Endodermal cell (in vitro differentiated cells): ENCODE results near the gene ZIM2. TPM values are rescaled to one million over a fixed set of nuclear protein-coding genes. Genes with fewer than 3 reads are reported as not detected.

ENCODE experiments used
- DNase-seq: peaks from one replicate; pipeline ENCODE4 v3.0.0-alpha.2; 2017
- H3K27ac ChIP-seq: 2 replicates; pipeline ENCODE4 v1.5.1; 2013; ENCODE audit warnings: mild to moderate bottlenecking, low read depth, low read length, moderate library complexity
- H3K27me3 ChIP-seq: 2 replicates; pipeline ENCODE4 v1.6.1; 2013; ENCODE audit warnings: mild to moderate bottlenecking, low read length, moderate library complexity; ENCODE audit not compliant: insufficient read depth, control insufficient read depth, poor library complexity, severe bottlenecking
- H3K36me3 ChIP-seq: 2 replicates; pipeline ENCODE4 v1.7.0; 2013; ENCODE audit warnings: mild to moderate bottlenecking, low read length, moderate library complexity; ENCODE audit not compliant: control insufficient read depth, insufficient read depth
- H3K4me1 ChIP-seq: one replicate; pipeline ENCODE4 v1.7.0; 2013; ENCODE audit warnings: low read length; ENCODE audit not compliant: control insufficient read depth, insufficient read depth
- H3K4me3 ChIP-seq: 2 replicates; pipeline ENCODE4 v1.5.1; 2013; ENCODE audit warnings: mild to moderate bottlenecking, low read length, moderate library complexity
- H3K9ac ChIP-seq: 2 replicates; pipeline ENCODE4 v1.6.1; 2013; ENCODE audit warnings: mild to moderate bottlenecking, low read length, moderate library complexity; ENCODE audit not compliant: poor library complexity, severe bottlenecking; ENCODE audit errors: extremely low read depth
- H3K9me3 ChIP-seq: 2 replicates; pipeline ENCODE4 v1.6.1; 2013; ENCODE audit warnings: mild to moderate bottlenecking, low read length, moderate library complexity; ENCODE audit not compliant: control insufficient read depth
- H3K27ac Mint-ChIP-seq: 2 replicates; pipeline ENCODE4 v1.8.0; 2020; ENCODE audit warnings: mixed read lengths
- H3K27me3 Mint-ChIP-seq: 2 replicates; pipeline ENCODE4 v1.8.0; 2021; ENCODE audit warnings: mild to moderate bottlenecking, mixed read lengths; ENCODE audit not compliant: insufficient read depth
- H3K36me3 Mint-ChIP-seq: 2 replicates; pipeline ENCODE4 v1.8.0; 2020; ENCODE audit warnings: low read depth, mixed read lengths
- H3K4me1 Mint-ChIP-seq: 2 replicates; pipeline ENCODE4 v1.8.0; 2020; ENCODE audit warnings: mixed read lengths
- H3K4me3 Mint-ChIP-seq: 2 replicates; pipeline ENCODE4 v1.8.0; 2020; ENCODE audit warnings: mild to moderate bottlenecking, moderate library complexity, mixed read lengths
- H3K9me3 Mint-ChIP-seq: 2 replicates; pipeline ENCODE4 v1.8.0; 2020; ENCODE audit warnings: mild to moderate bottlenecking, mixed read lengths
- WGBS, 2 experiments: methylation state at CpG; one replicate each; pipeline versions ENCODE4 v1.1.5 to v1.1.7; 2013; ENCODE audit warnings: missing lambda C conversion rate in 2 of 2, mixed read lengths in 1 of 2; ENCODE audit not compliant: insufficient coverage in 1 of 2, insufficient read length in 1 of 2; 5-methylcytosine and 5-hydroxymethylcytosine counted together
- total RNA-seq, 2 donors: library from RNA; stranded (reverse); fragmentation: NEBNext Ultra II Directional in 1 of 2; extraction: Animal tissue kit (Norgen Biotek cat#: 25700) in 1 of 2; gene quantifications; 2 replicates in 1 of 2; 3 replicates in 1 of 2; pipeline ENCODE4 v1.2.1, GENCODE V29; 2021
- TF ChIP-seq, protein P1 (sequence below): fragments of 200-600 bp; sonication (generic); conservative IDR thresholded peaks from 2 replicates; pipeline ENCODE4 v1.5.0; 2021; ENCODE audit warnings: antibody characterized with exemption, mild to moderate bottlenecking

The ZIM2 gene
- total RNA-seq, 2 donors from 2014 or later: not detected

GRCh38 chr19:56848166-56848565 lies 7.6 kb upstream of the ZIM2 start:
- Histone ChIP-seq H3K27ac (no peak overlapping the region), H3K27me3 (no peaks in the 10 kb centered on the region), H3K4me1 (no peaks in the 10 kb centered on the region), H3K36me3 (no peaks in the 10 kb centered on the region), H3K4me3 (no peak overlapping the region), H3K9ac (no peak overlapping the region), H3K9me3 (peaks cover 83% of the 10 kb centered on the region)
- Mint-ChIP-seq H3K36me3 (no peaks in the 10 kb centered on the region), H3K4me3 (no peak overlapping the region), H3K27ac (no peak overlapping the region), H3K27me3 (no peaks in the 10 kb centered on the region), H3K4me1 (no peaks in the 10 kb centered on the region), H3K9me3 (peaks cover 68% of the 10 kb centered on the region)
- no peak for DNase-seq
- 83% methylated on average over 3 to 4 of the region's 4 CpGs for WGBS, 2 experiments
- TF ChIP-seq, protein P1, sequence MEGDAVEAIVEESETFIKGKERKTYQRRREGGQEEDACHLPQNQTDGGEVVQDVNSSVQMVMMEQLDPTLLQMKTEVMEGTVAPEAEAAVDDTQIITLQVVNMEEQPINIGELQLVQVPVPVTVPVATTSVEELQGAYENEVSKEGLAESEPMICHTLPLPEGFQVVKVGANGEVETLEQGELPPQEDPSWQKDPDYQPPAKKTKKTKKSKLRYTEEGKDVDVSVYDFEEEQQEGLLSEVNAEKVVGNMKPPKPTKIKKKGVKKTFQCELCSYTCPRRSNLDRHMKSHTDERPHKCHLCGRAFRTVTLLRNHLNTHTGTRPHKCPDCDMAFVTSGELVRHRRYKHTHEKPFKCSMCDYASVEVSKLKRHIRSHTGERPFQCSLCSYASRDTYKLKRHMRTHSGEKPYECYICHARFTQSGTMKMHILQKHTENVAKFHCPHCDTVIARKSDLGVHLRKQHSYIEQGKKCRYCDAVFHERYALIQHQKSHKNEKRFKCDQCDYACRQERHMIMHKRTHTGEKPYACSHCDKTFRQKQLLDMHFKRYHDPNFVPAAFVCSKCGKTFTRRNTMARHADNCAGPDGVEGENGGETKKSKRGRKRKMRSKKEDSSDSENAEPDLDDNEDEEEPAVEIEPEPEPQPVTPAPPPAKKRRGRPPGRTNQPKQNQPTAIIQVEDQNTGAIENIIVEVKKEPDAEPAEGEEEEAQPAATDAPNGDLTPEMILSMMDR: no peak

- H3K9me3 ChIP-seq: peaks cover 88% of the 10 kb centered on the region
- Mint-ChIP-seq H3K27me3 (no peaks in the 10 kb centered on the region), H3K4me1 (no peaks in the 10 kb centered on the region), H3K4me3 (no peak overlapping the region), H3K27ac (no peak overlapping the region), H3K36me3 (peaks cover 3% of the 10 kb centered on the region), H3K9me3 (peaks cover 43% of the 10 kb centered on the region)
- no peak overlapping the region for H3K27ac ChIP-seq
- TF ChIP-seq, protein P1: no peak
- 81 to 100% methylated on average over 1 of the region's 1 CpG for WGBS, 2 experiments
- H3K9ac ChIP-seq: no peak overlapping the region
- no peak overlapping the region for H3K4me3 ChIP-seq
- no peaks in the 10 kb centered on the region for H3K27me3 ChIP-seq
- H3K36me3 ChIP-seq: no peaks in the 10 kb centered on the region
- DNase-seq: no peak
- H3K4me1 ChIP-seq: no peaks in the 10 kb centered on the region
Observed at GRCh38 chr19:56842412-56842811, 1.9 kb upstream of the ZIM2 start.

- Mint-ChIP-seq H3K27ac (no peak overlapping the region), H3K27me3 (peaks cover 1% of the 10 kb centered on the region), H3K4me3 (no peak overlapping the region), H3K9me3 (peaks cover 44% of the 10 kb centered on the region), H3K4me1 (no peaks in the 10 kb centered on the region), H3K36me3 (peaks cover 5% of the 10 kb centered on the region)
- WGBS, 2 experiments: 81 to 85% methylated on average over 11 to 12 of the region's 12 CpGs
- no peak overlapping the region for H3K27ac ChIP-seq
- no peaks in the 10 kb centered on the region for H3K4me1 ChIP-seq
- H3K9me3 ChIP-seq: peaks cover 84% of the 10 kb centered on the region
- no peaks in the 10 kb centered on the region for H3K36me3 ChIP-seq
- H3K4me3 ChIP-seq: no peak overlapping the region
- TF ChIP-seq, protein P1: no peak
- DNase-seq: no peak
- no peaks in the 10 kb centered on the region for H3K27me3 ChIP-seq
- no peak overlapping the region for H3K9ac ChIP-seq
Observed at GRCh38 chr19:56841193-56841543, 642 bp upstream of the ZIM2 start.
